NCI-H2171 treated with DMSO at 0.1 percent for 48 hours (cell line): ENCODE measurements around the gene REEP6.
"Not testable (repeated sequence)": the region's sequence is repeated elsewhere in the genome, so short reads cannot be mapped to it uniquely, and the experiment has no call there.

Experiments
- DNase-seq: peaks from one replicate; lab custom pipeline; 2025; lab: John Stamatoyannopoulos, UW

REEP6 gene

DNA sequence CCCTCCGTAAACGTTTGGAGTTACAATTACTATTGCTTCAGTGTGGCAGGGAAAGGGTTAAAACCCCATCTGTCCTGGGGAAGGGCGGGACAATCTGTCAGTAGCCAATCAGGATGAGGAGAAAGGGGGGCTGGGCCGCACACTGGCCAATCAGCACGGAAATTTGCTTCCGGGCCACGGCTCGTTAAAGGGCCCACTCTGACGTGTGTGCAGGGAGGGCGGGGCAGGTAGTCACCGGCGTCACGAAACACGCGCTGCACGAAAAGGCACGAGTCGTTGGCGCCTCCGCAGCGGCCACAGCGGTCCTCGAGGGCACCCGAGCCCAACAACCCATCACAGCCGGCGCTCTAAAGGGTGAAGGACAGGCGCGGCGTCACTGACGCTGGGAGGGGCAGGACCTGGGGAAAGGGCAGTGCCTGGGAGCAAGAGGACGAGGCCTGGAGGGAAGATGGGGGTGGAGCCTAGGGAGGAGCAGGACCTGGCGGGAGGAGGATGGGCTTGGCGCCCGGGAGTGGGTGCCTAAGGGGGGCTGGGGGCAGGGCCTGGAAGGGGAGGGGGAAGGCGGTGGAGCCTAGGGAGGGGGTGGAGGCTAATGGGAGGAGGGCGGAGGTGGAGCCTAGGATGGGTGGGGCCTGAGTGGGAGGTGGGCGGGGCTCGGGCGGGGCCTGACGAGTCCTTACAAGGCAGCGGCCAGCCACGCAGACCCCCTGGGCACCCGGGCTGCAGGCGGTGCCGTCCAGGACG, 17.0 kb downstream of the REEP6 start:
- DNase-seq: peak; percentile 93

DNA sequence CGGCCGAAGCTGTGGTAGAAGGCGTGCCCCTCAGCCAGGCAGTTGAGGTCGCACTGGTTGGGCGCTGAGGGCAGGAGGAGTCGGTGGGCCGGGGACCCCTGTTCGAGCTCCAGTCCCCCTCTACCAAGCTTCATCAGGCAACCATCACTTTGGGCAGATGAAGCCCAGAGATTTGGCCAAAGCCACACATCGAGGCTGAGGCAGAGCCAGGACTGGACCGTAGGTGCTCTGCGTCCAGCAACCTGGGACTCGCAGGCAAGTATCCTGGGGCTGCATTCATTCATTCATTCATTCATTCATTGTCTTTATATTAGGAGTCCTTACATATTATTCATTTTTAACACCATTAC, 17.5 kb downstream of the REEP6 start:
- no peak for DNase-seq

DNA sequence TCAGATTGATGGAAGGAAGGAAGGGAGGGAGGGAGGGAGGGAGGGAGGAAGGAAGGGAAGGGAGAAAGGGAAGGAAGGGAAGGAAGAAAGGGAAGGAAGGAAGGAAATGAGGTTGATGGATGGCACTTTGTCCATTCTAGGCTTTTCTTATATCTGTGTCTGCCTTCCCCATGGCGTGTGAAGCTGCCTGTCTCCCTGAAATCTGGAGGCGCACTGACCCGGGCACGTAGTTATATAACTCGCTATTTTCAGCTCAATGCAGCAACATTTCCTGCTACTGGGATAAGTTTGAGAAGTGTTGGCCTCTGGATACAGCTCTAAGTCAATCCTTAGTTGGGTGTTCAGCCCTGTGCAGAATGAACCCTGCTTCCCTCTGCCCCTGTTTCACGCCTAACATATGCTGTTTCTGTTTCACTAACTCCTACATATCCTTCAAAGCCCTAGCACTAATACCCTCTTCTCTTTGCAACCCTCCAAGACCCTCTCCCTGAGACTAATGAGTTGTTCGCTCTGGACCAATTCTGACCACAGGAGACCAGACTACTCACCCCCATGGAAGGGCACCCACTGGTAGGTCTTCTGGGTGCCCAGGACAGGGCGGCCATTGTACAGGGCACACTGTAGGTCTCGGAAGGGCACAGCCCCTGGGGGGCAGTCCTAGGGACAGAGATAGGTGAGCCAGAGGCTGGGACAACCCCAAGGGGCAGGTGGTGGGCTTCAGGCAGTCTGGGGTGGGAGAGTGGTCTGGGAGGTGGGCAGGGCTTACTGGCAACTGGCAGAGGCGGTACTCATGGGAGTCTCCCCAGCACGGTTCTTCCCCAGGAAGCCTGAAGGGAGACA, 18.8 kb downstream of the REEP6 start:
- DNase-seq: no peak

DNA sequence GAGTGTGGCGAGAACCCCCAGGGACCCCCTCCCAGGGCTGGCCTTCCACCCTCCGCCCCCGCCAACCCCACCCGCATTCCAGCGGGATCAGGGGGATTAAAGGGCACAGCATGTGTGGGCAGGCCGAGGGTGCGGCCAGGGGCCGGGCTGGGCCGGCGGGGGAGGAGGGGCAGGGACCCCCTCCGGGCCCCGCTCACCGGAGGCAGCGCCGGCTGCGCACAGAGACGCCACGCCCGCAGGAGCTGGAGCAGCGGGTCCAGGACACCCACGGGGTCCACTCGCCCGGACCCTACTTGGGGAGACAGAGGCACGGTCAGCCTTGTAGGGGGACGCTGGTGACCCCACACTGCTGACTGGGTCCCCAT, 19.4 kb downstream of the REEP6 start:
- DNase-seq: no peak

DNA sequence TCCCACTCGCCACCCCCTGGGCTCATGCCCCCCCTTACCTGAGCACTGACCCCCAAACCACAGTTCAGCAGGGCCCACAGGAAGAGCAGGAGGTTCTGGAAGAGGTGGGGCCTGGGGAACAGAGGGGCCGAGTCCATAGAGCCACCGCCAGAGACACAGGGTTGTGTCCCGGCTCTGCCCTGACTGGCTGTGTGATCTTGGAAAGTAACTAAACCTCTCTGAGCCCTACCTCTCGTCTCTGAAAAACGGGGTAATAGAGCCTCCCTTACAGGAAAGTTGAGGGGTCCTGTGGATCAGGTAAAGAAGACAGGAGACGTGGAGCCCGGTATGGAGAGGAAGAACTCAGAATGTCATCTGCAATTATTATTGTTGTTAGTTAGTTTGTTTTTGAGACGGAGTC, 19.8 kb downstream of the REEP6 start:
- DNase-seq: no peak

DNA sequence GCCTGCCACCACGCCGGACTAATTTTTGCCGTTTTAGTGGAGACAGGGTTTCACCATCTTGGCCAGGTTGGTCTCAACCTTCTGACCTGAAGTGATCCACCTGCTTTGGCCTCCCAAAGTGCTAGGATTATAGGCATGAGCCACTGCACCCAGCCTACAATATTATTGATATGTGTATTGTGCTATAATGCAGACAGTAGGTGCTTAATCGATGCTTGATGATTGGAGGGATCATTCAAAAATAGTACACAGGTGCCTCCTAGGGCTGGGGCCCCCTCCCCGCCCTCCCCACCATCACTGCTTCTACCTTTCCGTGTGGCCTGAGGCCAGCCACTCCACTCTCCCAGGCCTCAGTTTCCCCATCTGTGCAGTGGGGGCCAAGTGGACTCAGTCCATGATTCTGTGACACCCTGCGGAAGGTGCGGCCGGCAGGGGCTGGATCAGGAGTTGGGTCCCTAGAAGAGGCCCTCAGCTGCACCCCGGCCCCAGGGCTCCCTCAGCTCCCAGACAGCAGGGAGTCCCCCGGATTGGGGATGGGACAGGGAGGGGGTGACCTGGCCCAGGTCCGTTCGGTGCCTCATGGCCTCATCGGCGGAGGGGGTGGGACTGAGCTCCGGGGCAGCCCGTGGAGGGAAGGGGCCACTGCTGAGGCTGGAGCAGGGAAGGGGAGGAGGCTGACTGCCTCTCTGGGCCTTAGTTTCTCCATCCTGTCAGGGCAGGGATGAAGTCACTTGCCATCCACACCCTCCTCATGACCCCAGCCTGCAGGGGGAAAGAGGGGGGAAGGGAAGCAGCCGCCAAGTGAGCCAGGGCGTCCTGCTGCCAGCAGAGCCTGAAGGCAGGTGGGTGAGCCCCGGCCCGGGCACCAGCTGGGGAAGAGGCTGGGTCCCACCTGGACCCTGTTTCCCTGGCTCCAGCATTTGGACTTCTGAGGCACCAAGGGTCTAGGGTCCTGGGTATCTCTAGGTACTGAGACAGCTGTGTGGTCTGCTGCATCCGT, 20.6 kb downstream of the REEP6 start:
- DNase-seq: no peak

DNA sequence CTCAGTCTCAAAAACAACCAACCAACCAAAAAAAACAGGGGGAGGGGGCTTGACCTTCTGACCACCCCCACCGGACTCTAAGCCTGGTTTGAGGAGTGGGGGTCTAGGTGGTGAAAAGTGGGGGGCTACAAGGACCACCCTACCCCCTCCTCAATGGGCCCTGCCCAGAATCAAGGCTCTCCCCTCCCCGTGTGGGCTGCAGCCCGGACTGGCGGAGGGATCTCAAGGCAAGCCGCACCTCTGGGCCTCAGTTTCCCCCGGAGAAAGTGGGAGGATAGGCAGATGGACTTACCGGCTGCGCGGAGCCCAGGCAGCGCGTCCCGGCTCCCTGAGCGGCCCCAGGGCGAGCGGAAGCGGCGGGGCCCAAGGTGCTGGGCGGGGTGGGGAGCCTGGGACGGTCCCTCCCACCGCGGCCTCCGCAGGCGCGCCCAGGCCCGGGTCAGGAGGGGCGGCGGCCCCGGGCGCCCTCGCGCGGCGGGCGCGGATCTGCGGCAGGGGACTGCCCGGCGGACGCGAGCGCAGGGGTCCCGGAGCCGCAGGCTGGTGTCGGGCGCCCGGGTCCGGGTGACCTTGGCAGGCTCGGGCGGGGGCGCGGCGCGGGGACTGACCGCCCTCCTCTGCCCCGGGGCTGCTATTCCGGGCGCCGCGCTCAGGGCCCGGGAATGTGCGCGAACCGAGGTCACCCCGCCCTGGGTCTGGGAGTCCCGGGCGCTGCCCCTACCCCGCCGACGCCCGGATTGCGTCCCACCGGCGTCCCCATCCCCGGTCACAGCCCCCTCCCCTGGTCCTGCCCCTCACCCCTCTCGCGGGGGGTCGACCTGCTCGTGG, 21.9 kb downstream of the REEP6 start, which contains the start of gene ADAMTSL5:
Gene ADAMTSL5, minus strand, starts transcription at position 349 of the 828 bp plus-strand sequence. CDS start 2,076 bp downstream, outside the sequence.
- no peak for DNase-seq

DNA sequence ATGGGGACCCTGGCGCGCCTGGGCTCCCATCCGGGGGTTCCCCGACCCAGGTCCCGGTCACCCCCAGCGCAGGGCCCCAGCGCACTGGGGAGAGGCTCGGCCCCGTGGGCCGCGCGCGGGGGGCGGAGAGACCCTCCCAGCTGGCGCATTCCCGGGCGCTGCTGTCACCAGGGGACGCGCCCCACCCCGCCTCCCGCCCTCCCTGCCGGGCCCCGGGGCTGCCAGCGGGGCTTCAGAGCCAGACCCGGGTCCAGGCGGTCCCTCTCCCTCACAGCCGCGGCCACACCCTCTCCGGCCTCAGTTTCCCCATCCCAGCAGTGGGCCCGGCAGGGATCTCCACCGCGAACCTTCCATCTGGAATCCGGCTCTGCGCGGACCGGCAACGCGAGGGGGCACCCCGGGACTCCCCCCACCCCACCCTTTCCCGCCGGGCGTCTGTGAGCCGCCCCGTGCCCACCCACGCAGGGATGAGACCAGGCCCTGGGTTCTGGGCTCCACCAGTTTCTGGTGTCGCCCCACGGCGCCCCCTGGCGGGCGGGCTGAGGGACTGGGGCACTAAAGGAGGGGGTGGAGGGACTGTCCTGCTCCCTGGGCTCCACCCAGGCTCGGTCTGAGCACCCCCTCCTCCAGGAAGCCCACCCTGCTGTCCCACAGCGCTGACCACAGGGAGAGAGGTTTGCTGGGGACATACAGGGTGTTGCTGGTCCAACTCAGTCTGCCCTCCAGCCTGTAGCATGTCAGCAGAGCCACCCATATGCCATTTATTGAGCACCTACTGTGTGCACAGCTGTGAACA, 22.7 kb downstream of the REEP6 start:
- no peak for DNase-seq

DNA sequence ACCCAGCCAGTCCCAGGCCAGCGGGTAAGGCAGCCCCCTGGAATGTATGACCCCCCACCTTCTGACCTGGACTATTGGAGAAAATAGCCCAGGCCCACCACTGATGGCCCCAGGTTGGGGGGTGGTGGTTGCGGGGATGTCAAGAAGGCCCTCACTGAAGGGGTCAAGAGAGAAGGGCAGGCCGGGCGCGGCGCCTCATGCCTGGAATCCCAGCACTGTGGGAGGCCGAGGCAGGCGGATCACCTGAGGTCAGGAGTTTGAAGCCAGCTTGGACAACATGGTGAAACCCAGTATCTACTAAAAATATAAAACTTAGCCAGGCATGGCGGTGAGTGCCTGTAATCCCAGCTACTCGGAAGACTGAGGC, 23.3 kb downstream of the REEP6 start:
- no peak for DNase-seq

DNA sequence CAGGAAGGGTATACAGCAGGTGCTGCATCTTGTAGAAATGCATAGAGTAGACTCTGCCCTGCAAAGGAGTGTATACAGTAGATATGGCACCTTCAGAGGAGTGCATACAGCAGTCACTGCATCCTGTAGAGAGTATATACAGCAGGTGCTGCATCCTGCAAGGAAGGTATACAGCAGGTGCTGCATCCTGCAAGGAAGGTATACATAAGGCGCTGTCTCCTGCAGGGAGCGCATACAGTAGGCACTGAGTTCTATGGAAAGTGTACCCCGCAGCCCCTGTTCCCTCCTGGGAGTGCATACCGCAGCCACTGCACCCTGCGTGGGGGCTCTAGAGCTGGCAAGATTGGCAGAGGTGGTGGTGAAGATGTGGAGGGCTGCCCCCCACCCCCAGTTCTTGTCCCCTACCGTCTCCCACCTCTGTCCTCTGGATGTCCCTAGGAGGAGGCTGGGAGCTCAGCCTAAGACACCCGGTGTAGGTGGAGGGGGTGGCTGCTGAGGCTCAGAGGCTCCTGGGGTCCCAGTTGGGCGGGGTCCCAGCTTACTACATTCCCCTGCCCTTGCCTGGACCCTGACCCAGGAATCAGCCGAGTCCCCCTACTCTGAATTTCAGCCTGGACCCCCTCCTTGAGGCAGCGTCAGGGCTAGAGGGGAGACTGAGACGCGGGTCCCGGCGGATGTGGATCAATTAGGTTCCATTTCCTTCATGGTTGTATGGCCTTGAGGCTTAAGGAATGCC, 24.2 kb downstream of the REEP6 start:
- no peak for DNase-seq

DNA sequence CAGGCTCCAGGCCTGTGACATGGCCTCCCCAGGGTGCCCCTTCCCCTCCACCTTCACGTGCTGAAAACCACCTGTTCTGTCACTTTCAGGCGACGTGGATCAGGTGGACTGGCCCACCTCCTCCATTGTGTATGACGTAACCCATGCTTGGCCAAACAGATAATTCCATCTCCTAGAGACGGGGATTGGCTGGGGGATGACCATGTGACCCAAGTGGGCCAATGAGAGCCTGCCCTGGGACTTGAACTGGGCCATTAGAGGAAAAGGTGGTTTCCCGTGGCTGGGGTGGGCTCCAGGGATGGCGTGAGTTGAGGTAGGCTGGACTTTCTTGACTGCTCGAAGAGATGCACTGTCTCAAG, 25.4 kb downstream of the REEP6 start:
- no peak for DNase-seq

DNA sequence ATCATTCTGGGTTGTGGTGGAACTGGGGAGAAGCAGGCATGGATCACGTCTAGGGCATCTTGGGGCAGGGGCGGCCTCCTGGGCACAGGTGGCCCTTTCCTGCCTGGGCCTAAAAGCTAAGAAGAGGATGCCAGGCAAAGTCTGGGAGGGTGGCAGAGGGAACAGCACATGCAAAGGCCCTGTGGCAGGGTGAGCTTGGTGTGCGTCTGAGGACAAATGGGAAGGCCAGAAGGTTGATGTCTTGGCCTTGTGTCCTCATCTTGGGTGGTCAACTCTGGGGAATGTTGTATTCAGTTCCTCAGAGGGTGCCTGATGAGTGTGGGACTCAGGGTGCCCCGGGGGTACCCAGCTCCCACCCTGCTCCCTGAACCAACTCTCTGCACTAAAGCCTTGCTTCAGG, 27.5 kb downstream of the REEP6 start:
- no peak for DNase-seq

DNA sequence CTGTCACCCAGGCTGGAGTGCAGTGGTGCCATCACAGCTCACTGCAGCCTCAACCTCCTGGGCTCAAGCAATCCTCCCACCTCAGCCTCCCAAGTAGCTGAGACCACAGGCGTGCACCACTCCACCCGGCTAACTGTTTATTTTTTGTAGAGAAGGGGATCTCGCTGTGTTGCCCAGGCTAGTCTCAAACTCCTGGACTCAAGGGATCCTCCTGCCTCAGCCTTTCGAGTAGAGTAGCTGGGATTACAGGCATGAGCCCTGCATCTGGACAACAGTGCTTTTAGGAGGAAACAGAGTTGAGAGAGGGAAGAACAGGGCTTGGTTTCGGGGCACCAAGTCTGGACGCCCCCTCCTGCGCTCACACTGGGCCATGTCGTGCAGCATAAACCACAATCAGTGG, 28.8 kb downstream of the REEP6 start:
- DNase-seq: not testable (repeated sequence)

DNA sequence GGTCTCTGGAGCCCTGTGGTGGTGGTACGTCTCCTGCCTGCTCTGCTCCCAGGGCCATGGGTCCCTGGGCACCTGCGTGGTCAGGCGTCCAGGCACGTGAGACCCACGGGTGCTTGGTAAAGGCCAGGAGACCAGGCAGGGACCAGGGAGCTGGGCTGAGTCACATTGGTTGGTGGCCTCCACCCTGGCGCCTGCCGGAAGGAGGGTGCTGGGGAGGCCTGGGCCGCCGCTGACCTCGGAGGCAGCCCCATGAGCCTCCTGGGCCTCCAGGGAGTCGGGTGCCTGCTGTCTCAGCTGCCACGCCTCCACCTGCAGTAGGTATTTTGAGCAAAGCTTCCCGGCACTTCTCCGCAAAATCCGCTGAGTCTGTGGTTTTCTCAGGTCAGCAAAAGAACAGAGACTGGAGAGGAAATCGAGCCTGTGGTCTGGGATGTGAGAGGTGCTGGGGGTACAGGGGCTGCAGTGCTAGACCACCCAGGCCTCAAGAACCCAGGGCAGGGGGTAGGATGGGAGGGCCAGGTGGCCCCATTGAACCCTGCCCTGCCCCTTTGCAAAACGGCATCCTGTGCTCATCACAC, 29.3 kb downstream of the REEP6 start:
- DNase-seq: no peak

DNA sequence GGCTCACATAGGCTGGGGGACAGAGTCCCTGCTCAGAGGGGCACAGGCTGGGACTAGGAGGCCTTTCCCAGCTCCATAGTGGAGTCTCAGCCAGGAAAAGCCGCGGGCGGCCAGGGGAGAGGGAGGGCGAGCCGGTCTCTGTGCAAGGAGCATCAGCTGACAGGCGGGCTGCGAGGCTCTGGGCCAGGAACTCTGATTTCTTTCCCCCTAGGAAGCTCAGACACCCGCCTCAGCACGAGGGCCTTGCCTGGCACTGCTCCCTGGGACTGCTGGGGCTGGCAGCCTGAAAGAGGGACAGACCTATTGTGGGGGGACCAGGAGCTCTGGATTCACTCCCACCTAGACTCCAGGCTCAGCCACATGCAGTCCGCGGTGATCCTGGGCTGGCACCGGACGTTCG, 30.7 kb downstream of the REEP6 start:
- DNase-seq: no peak

DNA sequence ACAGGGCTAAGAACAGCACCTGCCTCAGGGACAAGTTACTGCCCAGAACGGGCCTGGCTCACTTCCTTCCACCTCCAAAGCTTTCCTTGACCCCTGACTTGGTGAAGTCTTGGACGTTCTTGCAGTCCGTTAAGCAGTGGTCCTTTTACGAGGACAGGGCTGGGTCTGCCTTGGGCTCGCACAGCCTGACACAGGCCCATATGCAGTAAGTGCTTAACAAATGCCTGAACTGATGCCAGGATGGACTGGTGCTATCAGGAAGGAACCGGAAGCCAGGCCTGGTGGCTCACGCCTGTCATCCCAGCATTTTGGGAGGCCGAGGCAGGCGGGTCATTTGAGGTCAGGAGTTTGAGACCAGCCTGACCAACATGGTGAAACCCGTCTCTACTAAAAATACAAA, 31.1 kb downstream of the REEP6 start:
- DNase-seq: no peak

DNA sequence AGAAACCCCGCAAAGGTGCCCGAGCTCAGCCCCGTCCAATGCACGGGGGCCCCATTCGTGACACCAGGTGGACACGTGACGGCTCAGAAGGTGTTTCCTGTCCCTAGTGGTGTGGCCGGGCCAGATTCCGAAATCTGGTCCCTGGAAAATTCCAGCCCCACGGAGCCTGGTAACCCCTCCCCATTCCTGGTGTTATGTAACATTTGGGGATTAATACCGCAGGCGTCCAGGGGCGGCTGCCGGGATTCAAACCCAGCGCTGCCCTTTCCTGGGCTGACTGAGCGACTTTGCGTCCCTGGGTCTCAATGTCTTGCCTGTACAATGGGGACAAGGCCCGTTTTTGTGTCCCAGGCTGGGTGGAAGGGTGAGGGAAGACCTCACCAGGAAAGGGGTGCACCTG, 31.9 kb downstream of the REEP6 start:
- DNase-seq: no peak

DNA sequence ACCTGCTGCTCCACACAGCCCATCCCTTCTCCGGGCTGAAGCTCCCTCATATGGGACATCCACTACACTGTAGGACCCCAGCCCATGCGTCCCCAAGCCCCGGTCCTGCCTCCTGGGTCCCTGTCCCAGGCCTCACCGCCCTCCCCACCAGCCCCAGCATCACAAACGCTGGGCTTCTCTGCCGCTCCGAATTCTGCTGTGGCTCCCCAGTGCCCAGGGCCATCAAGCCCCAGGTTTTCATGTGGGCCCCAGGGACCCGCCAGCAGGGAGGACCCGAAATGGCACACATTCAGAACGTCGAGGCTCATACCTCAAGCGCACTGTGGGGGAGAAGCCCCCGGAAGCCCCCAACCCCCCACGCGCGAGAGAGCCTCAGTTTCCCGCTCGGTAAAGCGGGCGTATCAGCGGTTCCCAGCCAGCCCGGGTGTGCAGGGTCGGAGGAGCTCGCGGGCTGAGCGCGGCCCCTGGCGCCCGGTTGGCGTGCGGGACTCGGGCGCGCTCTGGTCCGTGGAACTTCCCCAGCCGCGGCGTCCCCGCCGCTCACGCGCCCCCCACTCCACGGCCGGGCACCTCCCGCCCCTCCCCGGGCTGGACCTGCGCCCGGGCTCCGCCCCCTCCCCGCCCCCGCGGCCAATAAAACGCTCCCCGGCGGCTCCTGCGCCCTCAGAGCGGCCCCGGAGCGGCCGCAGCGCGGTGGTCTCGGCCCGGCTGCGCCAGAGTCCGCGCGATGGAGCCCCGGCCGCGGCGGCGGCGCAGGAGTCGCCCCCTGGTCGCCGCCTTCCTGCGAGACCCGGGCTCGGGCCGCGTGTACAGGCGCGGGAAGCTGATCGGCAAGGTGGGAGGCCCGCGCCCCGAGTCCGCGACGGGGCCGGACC, 32.7 kb downstream of the REEP6 start, which contains the start of gene PLK5:
Gene PLK5, plus strand, starts transcription at position 666 of the 875 bp plus-strand sequence. CDS start 2,920 bp downstream, outside the sequence.
- DNase-seq: no peak
